Renal cortex interstitium (tissue), 3 donors: ENCODE results near the gene MASP2. TPM values are rescaled to one million over a fixed set of nuclear protein-coding genes. Genes with fewer than 3 reads are reported as not detected.

Source experiments
- polyA plus RNA-seq, 3 donors: library from polyadenylated mRNA; unstranded; fragments of 120-200 nt; gene quantifications; one replicate each; pipeline ENCODE4 v1.2.1, GENCODE V29; 2013; ENCODE audit not compliant: insufficient read length in 3 of 3

The MASP2 gene
- polyA plus RNA-seq, 3 donors: 4.6 to 9.6 (median 5.8) TPM

Other genes with a start within 250 kb of the MASP2 start
- gene TARDBP, start 34.6 kb downstream of the MASP2 start, polyA plus RNA-seq: 100 to 1,000 TPM; 289 to 315 (median 313) TPM
- 10 to 100 TPM; 38.0 to 54.0 (median 47.3) TPM for gene SRM, start 12.8 kb upstream of the MASP2 start, polyA plus RNA-seq
- gene EXOSC10, start 52.6 kb upstream of the MASP2 start, polyA plus RNA-seq: 100 to 1,000 TPM in 1 of 3 donors, 10 to 100 TPM in 2; 79.6 to 103 (median 92.1) TPM
- under 1 TPM in 1 of 3 donors, not detected in 2; 0.11 TPM for gene ANGPTL7, start 142.1 kb upstream of the MASP2 start, polyA plus RNA-seq
- 10 to 100 TPM; 42.4 to 45.0 (median 44.1) TPM for gene MTOR, start 215.3 kb upstream of the MASP2 start, polyA plus RNA-seq
- gene UBIAD1, start 226.0 kb upstream of the MASP2 start, polyA plus RNA-seq: 10 to 100 TPM; 15.1 to 15.9 (median 15.5) TPM